ENCODE data around the gene BMP8B. TPM values are rescaled to one million over a fixed set of nuclear protein-coding genes. Genes with fewer than 3 reads are reported as not detected.
"Not testable (repeated sequence)": the region's sequence is repeated elsewhere in the genome, so short reads cannot be mapped to it uniquely, and the experiment has no call there.

BMP8B gene
- total RNA-seq, 1 donor from 2014 or later = 1.8 TPM

GRCh38 chr1:39777896-39778295 is 10.8 kb downstream of the BMP8B start:
- DNase-seq (ENCODE audit: low spot score) = not testable (repeated sequence)

DNA sequence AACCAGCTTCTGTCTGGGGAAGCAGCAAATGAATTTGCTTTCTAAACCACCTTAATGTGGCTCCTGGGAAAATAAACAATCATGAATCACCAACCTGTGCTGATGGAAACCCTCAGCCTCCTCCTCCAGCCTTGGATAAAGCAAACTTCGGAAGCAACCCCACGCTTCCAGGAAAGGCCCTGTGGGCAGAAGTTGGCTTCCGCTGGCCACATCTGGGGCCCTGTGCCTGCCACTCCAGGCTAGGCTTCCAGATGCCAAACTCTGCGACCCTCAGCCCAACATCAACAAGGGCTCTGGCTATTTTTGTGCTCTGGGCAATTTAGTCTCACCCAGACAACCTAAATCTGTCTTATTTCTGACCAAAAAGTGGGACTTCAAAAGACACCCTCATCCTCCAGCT is 11.4 kb downstream of the BMP8B start:
- DNase-seq (ENCODE audit: low spot score) = no peak

DNA sequence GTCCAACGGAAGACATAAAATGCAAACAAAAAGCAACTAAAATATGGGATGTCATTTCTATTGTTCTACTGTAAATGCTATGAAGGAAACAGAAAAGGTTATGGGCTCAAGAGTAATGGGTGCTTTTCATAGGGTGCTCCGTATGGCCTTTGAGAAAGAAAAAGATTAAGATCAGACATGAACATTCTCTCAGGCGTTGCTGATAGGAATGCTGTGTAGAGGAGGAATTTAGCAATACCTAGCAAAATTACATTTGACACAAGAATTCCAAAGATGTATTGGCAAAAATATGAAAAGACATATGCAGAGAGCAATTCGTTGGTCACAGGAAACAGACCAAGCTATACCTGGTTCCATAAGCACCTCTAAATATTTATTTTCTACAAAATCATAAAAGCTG is 11.8 kb downstream of the BMP8B start:
- no peak for DNase-seq (ENCODE audit: low spot score)

DNA sequence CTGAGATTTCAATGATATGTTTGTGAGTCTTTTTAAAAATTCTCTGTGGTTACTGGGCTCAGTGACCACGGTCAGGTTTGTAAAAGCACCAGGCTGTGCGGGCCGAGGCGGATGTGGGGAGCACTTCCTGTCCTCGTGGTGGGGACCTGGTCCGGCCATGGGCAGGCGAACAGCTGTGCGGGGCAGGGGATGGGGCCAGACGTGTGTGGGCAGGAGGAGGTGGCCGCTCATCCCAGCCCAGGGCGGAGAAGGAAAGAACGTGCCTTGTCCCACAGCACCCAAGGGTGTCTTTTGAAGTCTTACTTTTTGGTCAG is 12.3 kb downstream of the BMP8B start:
- DNase-seq (ENCODE audit: low spot score) = no peak

DNA sequence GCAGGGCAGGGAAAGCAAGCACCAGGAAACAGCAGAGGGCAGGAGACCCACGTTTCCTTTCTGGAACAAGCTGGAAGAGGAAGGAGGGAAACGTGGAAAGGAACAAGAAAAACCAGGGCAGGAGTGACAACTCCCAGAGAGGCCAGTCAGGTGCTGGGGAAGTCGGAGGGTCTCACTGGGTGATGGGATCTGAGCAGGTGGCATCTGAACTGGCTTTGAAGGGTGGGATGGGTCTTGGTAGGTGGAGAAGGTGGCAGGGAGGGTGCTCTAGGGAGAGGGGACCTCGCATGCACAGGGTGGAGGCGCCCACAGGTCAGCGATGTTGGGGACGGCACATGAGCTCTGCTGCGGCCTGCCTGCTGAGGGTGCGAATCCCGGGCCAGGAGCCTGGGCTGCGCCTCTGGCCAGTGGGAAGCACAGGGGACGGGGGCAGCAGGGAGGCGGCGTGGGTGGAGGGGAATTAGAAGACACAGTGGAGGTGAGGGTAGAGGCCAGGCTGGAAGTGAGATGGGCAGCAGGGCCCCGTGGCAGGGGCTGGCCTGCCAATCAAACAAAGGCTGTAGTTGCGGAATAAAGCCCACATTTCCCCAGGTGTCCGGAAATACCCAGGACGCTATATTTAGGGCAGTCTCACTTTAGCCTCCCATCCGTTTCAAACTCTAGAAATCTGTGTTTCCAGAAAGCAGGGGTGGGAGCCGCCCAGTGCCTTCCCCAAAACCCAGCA is 12.8 kb downstream of the BMP8B start:
- not testable (repeated sequence) for DNase-seq (ENCODE audit: low spot score)

DNA sequence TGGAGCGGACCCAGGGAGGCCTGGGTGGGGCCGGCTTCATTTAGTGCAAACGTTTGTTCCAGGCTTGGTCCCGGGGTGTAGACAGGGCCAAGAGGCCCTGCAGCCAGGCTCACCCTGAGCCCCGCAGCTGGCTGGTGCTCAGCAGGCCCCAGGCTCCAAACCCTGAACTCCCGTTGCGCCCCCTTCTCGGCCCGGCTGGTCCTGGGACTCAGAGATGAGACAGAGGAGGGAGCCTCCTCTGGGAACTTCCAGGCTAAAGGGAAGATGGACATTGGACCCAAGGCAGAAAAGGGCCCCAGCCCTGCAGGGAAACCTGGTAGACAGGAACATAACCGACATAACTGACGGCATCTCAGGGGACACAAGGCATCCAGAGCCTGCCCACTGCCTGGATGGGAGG is 13.5 kb downstream of the BMP8B start:
- DNase-seq (ENCODE audit: low spot score) = not testable (repeated sequence)

- DNase-seq (ENCODE audit: low spot score) = not testable (repeated sequence)
Observed at GRCh38 chr1:39773369-39773979, 15.2 kb downstream of the BMP8B start.

- not testable (repeated sequence) for DNase-seq (ENCODE audit: low spot score)
Observed at GRCh38 chr1:39771022-39771532, 17.6 kb downstream of the BMP8B start, which contains the start of gene OXCT2. TSS of gene OXCT2 (minus strand) at chr1:39771348. CDS start at chr1:39771255, 93 bp downstream.

GRCh38 chr1:39770100-39771021 is 18.3 kb downstream of the BMP8B start:
- not testable (repeated sequence) for DNase-seq (ENCODE audit: low spot score)

- not testable (repeated sequence) for DNase-seq (ENCODE audit: low spot score)
Observed at GRCh38 chr1:39769502-39769901, 19.2 kb downstream of the BMP8B start.

GRCh38 chr1:39766466-39766865 is 22.2 kb downstream of the BMP8B start:
- not testable (repeated sequence) for DNase-seq (ENCODE audit: low spot score)

DNA sequence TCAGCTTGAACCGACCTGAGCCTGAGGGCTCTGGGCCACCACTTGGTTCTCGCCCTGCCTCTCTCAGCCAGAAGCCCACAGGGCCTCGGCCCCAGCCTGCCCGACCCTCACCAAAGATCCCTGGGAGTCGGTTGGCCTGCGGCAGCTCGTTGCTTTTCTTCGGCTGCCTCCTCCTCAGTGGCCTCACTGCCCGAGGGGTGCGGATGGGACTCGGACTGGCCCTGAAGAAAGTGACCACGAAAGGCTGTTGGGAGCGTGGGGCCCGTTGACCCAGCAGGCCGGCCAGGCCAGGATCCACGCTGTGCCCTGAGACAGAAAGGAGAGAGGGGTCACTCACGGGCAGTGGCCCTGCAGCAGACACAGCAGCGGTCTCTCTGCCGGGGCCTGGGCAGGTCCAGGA is 24.2 kb downstream of the BMP8B start:
- not testable (repeated sequence) for DNase-seq (ENCODE audit: low spot score)

GRCh38 chr1:39763619-39764374 is 24.9 kb downstream of the BMP8B start:
- DNase-seq (ENCODE audit: low spot score) = not testable (repeated sequence)

DNA sequence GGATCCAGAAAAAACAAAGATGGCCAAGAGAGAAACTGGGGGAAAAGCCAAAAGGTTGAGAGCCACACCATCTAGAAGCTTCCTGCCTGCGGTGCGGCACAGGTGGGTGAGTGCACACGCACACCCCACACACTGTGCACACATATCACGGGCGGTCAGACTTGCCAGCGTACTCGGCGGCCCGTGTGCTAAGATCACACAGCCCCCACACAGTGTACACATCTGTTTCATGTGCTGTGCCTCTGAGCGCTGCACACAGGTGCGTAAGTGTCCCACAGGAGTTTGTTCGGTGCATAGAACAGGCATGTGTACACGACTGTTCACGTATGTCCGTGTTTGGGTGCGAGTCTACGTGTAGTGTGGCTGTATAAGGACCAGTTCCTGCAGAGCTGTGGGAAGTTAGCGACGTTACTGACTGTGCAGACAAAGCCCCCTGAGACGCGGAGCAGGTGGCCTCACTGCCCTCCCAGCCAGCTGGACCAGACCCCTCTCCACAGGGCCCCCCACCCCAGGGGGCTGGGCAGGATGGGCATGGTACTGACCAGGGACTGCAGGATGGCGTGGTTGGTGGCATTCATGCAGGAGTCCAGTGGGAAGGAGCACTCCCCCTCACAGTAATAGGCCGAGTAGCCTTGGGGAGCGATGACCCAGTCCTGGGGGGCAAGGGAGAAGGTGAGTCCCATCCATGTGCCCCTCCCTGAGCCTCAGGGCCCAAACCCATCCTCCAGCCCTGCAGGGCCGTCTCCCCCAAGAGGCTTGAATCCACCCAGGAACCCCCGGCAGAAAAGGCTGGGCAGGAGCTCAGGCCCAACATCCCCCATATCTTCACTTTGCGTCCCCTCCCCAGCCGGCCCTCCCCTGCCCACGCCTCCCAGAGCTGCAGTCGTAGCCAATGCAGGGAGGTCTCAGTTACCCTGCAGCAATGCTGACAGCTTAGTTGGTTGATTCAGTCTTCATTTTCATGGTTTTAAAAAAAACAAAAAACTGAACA is 25.8 kb downstream of the BMP8B start:
- DNase-seq (ENCODE audit: low spot score) = no peak

GRCh38 chr1:39761557-39762260 is 27.0 kb downstream of the BMP8B start:
- no peak for DNase-seq (ENCODE audit: low spot score)

DNA sequence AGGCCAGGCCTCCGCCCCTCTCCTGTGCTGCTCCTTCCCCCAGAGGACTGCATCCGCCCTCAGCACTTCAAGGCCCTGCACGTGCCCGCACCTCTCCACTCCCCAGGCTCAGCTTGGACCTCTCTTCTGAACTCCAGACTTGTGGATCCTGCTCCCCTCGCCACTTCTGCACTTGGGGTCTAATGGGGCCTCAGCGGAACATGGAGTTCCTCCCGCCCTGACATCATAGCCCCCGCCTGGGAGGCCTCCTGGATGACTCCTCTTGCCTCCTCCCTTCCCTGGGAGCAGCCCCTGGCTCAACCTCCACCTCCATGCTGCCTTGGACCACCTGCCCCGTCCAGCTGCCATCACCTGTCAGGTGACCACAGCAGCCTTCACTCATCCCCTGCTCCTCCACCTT is 27.6 kb downstream of the BMP8B start:
- no peak for DNase-seq (ENCODE audit: low spot score)

- no peak for DNase-seq (ENCODE audit: low spot score)
Observed at GRCh38 chr1:39760074-39761008, 28.3 kb downstream of the BMP8B start.

DNA sequence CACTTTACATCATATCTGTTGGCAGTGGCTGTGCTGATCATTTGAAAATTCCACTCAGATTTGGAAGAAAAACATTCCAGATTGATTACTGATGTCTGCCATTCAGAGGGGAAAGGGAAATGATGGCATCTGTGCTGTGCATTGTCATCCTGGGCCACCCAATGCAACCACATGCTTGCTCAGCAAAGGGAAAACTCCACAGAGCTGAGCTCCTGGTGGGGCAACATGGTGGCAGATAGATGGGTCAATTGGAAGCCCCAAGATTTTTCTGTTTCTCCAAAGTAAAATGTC is 29.3 kb downstream of the BMP8B start:
- DNase-seq (ENCODE audit: low spot score) = no peak

Measured in mucosa of gallbladder (tissue), 1 donor.